ENCODE results near the gene TMPRSS3.

The TMPRSS3 gene

GRCh38 chr21:42347601-42348327, 48.1 kb downstream of the TMPRSS3 start:
- no peak for DNase-seq

- no peak for DNase-seq
These were observed 48.8 kb downstream of the TMPRSS3 start for GRCh38 chr21:42346866-42347600.

GRCh38 chr21:42346441-42346840, 49.4 kb downstream of the TMPRSS3 start:
- no peak for DNase-seq

GRCh38 chr21:42344631-42345030, 51.2 kb downstream of the TMPRSS3 start:
- DNase-seq = no peak

- no peak for DNase-seq
These were observed 51.8 kb downstream of the TMPRSS3 start for GRCh38 chr21:42343963-42344510.

- DNase-seq = no peak
These were observed 52.3 kb downstream of the TMPRSS3 start for GRCh38 chr21:42343556-42343955.

- no peak for DNase-seq
These were observed 52.8 kb downstream of the TMPRSS3 start for GRCh38 chr21:42343101-42343500.

GRCh38 chr21:42341776-42342542, 53.9 kb downstream of the TMPRSS3 start:
- DNase-seq = no peak

- DNase-seq = no peak
These were observed 55.4 kb downstream of the TMPRSS3 start for GRCh38 chr21:42340187-42341050.

GRCh38 chr21:42338729-42339715, 56.8 kb downstream of the TMPRSS3 start:
- DNase-seq = no peak

GRCh38 chr21:42337830-42338728, 57.8 kb downstream of the TMPRSS3 start:
- no peak for DNase-seq

GRCh38 chr21:42337276-42337675, 58.6 kb downstream of the TMPRSS3 start:
- DNase-seq = no peak

GRCh38 chr21:42336054-42336453, 59.8 kb downstream of the TMPRSS3 start:
- no peak for DNase-seq

GRCh38 chr21:42332557-42333317, 63.1 kb downstream of the TMPRSS3 start:
- no peak for DNase-seq

- no peak for DNase-seq
These were observed 64.2 kb downstream of the TMPRSS3 start for GRCh38 chr21:42331660-42332059.

- no peak for DNase-seq
These were observed 65.2 kb downstream of the TMPRSS3 start for GRCh38 chr21:42330380-42331371.

GRCh38 chr21:42324896-42325295, 71.0 kb downstream of the TMPRSS3 start:
- DNase-seq = no peak

All from T1000 (cell line).